Astrocyte (in vitro differentiated cells and primary cell): ENCODE data around the gene CIZ1. TPM values are rescaled to one million over a fixed set of nuclear protein-coding genes. Genes with fewer than 3 reads are reported as not detected.

Experiments used
- DNase-seq: peaks from one replicate; pipeline ENCODE4 v3.0.0-alpha.2; 2010; ENCODE audit warnings: low read depth
- FAIRE-seq: peaks from 2 replicates; lab custom pipeline; 2011; peaks lifted over from hg19 to GRCh38; lab: Jason Lieb, UNC
- H2AFZ ChIP-seq: 2 replicates; pipeline ENCODE4 v1.6.0; 2012; ENCODE audit warnings: low read depth, low read length, inconsistent platforms
- H3K27ac ChIP-seq: 2 replicates; pipeline ENCODE4 v1.5.1; 2011; ENCODE audit warnings: low read depth, low read length, inconsistent platforms
- H3K27me3 ChIP-seq: 2 replicates; pipeline ENCODE4 v1.6.0; 2011; ENCODE audit warnings: low read length, inconsistent platforms; ENCODE audit not compliant: insufficient read depth
- H3K36me3 ChIP-seq: 2 replicates; pipeline ENCODE4 v1.5.1; 2011; ENCODE audit warnings: low read length, inconsistent platforms; ENCODE audit not compliant: insufficient read depth
- H3K4me1 ChIP-seq: 2 replicates; pipeline ENCODE4 v1.5.1; 2011; ENCODE audit warnings: low read length, inconsistent platforms; ENCODE audit not compliant: insufficient read depth
- H3K4me2 ChIP-seq: 2 replicates; pipeline ENCODE4 v1.6.0; 2012; ENCODE audit warnings: low read length, inconsistent platforms
- H3K4me3 ChIP-seq: 2 replicates; pipeline ENCODE4 v1.5.1; 2011; ENCODE audit warnings: low read depth, mild to moderate bottlenecking, low read length, inconsistent platforms; ENCODE audit not compliant: insufficient read depth
- H3K79me2 ChIP-seq: 2 replicates; pipeline ENCODE4 v1.6.0; 2012; ENCODE audit warnings: mild to moderate bottlenecking, low read length, inconsistent platforms; ENCODE audit not compliant: insufficient read depth
- H3K9ac ChIP-seq: 2 replicates; pipeline ENCODE4 v1.6.0; 2012; ENCODE audit warnings: mild to moderate bottlenecking, low read length, inconsistent platforms
- H3K9me3 ChIP-seq: 2 replicates; pipeline ENCODE4 v1.5.1; 2012; ENCODE audit warnings: low read depth, mild to moderate bottlenecking, low read length, inconsistent platforms; ENCODE audit not compliant: insufficient read depth
- H4K20me1 ChIP-seq: 2 replicates; pipeline ENCODE4 v1.6.0; 2012; ENCODE audit warnings: low read length, inconsistent platforms; ENCODE audit not compliant: insufficient read depth
- H3K27ac Mint-ChIP-seq: one replicate; pipeline ENCODE4 v1.8.0; 2021; ENCODE audit warnings: mild to moderate bottlenecking, mixed read lengths; ENCODE audit not compliant: unreplicated experiment
- H3K27me3 Mint-ChIP-seq: one replicate; pipeline ENCODE4 v1.8.0; 2021; ENCODE audit warnings: low read depth, mixed read lengths; ENCODE audit not compliant: unreplicated experiment
- H3K36me3 Mint-ChIP-seq: one replicate; pipeline ENCODE4 v1.8.0; 2021; ENCODE audit warnings: low read depth, mixed read lengths; ENCODE audit not compliant: unreplicated experiment
- H3K4me1 Mint-ChIP-seq: one replicate; pipeline ENCODE4 v1.8.0; 2021; ENCODE audit warnings: low read depth, mixed read lengths; ENCODE audit not compliant: unreplicated experiment
- H3K4me3 Mint-ChIP-seq: one replicate; pipeline ENCODE4 v1.8.0; 2021; ENCODE audit warnings: mild to moderate bottlenecking, moderate library complexity, mixed read lengths; ENCODE audit not compliant: unreplicated experiment
- H3K9me3 Mint-ChIP-seq: one replicate; pipeline ENCODE4 v1.8.0; 2021; ENCODE audit warnings: mild to moderate bottlenecking, mixed read lengths; ENCODE audit not compliant: unreplicated experiment
- CTCF ChIP-seq: IDR thresholded peaks from 2 replicates; pipeline ENCODE4 v1.5.1; 2011; ENCODE audit warnings: low read depth, mild to moderate bottlenecking, inconsistent platforms, low read length, moderate library complexity; ENCODE audit not compliant: insufficient read depth
- EZH2 ChIP-seq: IDR thresholded peaks from 2 replicates; pipeline ENCODE4 v1.6.1; 2012; ENCODE audit warnings: mild to moderate bottlenecking, low read length, inconsistent platforms; ENCODE audit not compliant: insufficient read depth
- total RNA-seq: library from RNA; stranded (reverse); gene quantifications from 2 replicates; pipeline ENCODE4 v1.2.1, GENCODE V29; 2021

CIZ1 gene
- total RNA-seq, 1 donor from 2014 or later, result 117 TPM

- Mint-ChIP-seq H3K27ac (no peak overlapping the region), H3K4me3 (no peak overlapping the region), H3K9me3 (no peaks in the 10 kb centered on the region), H3K27me3 (peaks cover 30% of the 10 kb centered on the region), H3K4me1 (peaks cover 6% of the 10 kb centered on the region), H3K36me3 (no peaks in the 10 kb centered on the region)
- Histone ChIP-seq H3K27me3 (no peaks in the 10 kb centered on the region), H3K9me3 (no peaks in the 10 kb centered on the region), H3K27ac (no peak overlapping the region), H3K9ac (no peak overlapping the region), H3K4me3 (no peak overlapping the region), H3K36me3 (no peaks in the 10 kb centered on the region), H3K4me1 (no peaks in the 10 kb centered on the region), H4K20me1 (no peaks in the 10 kb centered on the region), H3K79me2 (no peaks in the 10 kb centered on the region), H2AFZ (no peak overlapping the region), H3K4me2 (no peak overlapping the region)
- FAIRE-seq (no peak), DNase-seq (no peak)
- TF ChIP-seq CTCF (no peak), EZH2 (no peak)
Measured at GRCh38 chr9:128153060-128153946, 38.1 kb downstream of the CIZ1 start.

GRCh38 chr9:128152133-128153059 is 39.0 kb downstream of the CIZ1 start:
- Mint-ChIP-seq H3K4me1 (peaks cover 6% of the 10 kb centered on the region), H3K27me3 (peaks cover 37% of the 10 kb centered on the region), H3K27ac (no peak overlapping the region), H3K4me3 (no peak overlapping the region), H3K36me3 (no peaks in the 10 kb centered on the region), H3K9me3 (no peaks in the 10 kb centered on the region)
- Histone ChIP-seq H3K9me3 (no peaks in the 10 kb centered on the region), H3K9ac (no peak overlapping the region), H3K4me3 (no peak overlapping the region), H3K36me3 (no peaks in the 10 kb centered on the region), H3K4me1 (no peaks in the 10 kb centered on the region), H3K27ac (no peak overlapping the region), H3K79me2 (no peaks in the 10 kb centered on the region), H3K4me2 (no peak overlapping the region), H2AFZ (no peak overlapping the region), H4K20me1 (no peaks in the 10 kb centered on the region), H3K27me3 (no peaks in the 10 kb centered on the region)
- no peak for FAIRE-seq
- TF ChIP-seq EZH2 (no peak), CTCF (no peak)
- DNase-seq, result no peak
